Measurements from ENCODE around the gene PICK1. TPM values are rescaled to one million over a fixed set of nuclear protein-coding genes. Genes with fewer than 3 reads are reported as not detected.
A peak's percentile ranks its signal among the peaks of the same experiment; 100 is the strongest.

PICK1 gene
- total RNA-seq, 1 donor from 2014 or later = 22.0 TPM

DNA sequence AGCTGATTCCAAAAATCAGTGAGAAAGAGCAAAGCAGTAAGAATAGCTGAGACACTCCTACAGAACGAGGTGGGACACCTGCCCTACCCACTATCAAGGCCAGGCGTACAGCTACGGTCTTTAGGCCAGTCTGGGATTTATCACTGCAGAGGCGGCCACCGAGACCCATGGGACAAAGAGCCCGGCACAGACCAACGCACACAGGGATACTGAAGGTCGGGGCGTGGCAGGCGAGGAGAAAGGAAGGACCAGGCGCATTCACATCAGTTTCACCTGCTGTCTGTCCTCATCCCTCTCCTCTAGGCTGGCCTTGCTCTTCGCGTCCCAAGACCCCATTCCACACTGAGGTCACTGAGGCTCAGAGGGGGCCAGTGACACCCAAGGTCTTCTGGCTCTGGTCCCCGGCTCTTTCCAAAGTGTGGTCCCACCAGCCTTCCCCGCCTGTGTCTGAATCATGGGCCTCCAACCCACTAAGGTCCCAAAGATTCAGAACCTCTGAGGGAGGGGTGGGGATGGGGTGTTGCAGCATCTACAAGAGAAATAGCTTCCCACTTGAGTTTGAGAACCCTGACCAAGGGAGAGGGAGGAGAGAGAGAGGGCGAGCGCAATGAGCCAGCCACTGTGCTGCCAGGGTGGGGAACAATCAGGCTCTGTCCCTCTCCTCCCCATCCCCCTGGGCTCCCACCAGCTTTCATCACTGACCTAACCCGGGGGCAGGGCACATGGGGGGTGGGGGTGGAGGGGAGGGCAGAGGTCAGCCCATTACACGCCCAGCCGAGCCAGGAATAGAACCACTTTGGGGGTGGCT is 7.2 kb upstream of the PICK1 start:
- peak; percentile 74 for DNase-seq

DNA sequence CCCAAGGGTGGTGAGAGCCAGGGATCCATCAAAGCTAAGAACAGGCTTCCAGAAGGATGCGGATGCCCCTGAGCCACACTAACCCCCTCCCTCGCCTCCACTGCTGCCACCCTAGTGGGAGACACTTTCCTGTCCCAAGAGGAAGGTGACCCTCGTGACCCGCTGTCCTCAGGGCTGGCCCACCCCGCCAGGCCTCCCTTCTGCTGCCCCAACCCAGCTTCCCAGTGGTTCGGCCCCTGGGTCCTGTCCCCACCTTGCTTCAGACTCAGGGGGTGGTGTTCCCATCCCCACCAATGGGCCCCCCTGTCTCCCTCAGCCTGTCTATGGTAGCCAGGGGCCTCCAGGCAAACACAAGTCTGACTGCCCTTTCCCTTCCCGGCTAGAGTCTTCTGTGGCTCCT is 6.5 kb upstream of the PICK1 start:
- no peak for DNase-seq

DNA sequence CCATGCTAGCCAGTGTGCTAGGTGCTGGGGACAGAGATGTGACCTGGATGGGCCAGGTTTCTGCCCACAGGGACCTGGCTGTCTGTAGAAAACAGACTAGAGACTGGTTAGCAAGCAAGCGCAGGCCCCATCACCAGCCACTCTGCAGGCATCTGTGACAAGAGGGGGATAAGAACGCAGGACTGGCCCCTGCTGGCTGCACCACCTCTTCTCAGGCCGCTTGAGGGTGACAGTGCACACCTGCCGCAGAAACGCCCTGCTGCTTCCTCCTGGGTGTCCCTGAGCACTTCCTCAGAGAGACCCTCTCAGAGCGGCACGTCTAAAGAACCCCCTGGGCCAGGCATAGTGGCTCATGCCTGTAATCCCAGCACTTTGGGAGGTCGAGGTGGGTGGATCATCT is 5.9 kb upstream of the PICK1 start:
- DNase-seq = no peak

DNA sequence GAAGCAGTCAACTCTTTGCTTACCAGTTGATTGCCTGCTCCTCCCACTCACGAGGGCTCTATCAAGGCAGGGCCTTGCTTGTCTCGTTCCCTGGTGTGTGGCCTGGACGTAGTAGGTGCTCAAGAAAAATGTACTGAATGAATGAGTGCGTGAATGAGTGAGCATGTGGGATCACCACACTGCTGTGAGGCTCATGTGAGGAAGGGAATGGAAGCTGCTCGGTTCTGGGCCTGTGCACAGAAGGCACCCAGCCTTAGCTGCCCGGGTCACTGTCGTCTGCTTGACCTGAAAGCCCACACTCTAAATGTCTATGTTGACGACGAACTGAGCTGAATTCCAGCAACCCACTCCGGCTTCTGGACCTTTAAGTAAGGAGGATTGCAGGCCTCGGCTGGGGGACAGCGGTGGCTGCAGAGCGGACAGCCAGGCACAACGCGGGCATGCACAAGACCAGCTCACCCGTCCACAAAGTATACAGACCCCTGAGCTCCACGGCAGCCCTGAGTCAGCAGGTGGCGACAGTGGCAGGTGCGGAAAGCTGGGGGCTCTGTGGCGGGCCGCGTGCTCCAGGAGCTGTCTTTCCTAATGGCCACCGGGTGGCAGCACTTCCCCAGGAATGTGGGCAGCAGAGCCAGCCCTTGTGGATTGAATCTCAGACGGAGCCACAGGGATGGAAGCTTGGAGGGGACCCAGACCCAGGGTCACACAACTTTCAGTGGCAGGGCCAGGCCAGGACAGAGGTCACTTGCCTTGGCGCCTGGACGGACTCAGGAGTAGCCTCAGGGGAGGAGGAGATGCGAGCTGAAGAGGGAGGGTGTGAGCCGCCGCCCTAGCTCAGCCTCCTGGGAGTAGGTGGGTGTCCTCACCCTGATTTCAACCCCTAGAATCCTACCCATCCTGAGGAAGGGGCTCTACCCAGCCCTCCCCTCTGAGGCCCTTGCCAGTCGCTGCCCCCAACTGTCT is 5.0 kb upstream of the PICK1 start:
- peak; percentile 84 for DNase-seq

DNA sequence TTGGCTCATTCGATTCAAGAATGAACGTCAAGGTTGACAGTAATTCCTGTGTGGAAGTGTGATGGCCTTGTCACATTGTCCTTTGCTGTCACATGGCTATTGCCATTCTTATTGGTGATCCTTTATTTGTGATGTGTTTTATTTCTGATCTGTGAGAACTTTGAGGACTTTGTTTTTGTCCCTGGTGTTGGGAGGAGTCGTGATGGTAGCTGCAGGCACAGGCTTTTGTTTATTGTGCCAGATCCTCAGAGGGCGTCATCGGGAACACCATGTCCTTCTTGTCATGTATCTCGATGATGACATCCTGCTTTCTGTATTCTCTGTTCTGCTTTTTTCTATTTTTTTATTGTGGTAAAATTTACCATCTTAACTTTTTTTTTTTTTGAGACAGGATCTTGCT is 5.6 kb downstream of the PICK1 start:
- peak; percentile 55 for DNase-seq

DNA sequence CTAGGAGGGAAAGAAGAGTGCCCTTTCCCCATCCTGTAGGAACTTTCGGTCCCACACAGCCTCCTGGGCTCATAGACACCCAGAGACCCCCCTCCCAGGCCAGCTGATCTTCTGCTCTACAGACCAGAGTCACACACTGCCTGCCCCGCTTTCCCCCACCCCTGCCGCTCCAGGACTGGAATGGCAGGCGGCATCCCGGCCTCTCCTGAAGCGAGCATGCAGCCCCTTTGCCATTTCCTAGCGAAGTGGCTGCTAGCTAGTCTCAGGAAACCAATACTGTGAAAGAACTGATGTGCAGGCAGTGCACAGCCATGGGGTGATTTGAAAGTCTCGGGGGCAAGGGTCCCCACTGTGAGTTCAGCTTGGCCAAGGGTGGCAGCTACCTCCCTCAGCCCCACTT is 8.3 kb downstream of the PICK1 start:
- DNase-seq = no peak

DNA sequence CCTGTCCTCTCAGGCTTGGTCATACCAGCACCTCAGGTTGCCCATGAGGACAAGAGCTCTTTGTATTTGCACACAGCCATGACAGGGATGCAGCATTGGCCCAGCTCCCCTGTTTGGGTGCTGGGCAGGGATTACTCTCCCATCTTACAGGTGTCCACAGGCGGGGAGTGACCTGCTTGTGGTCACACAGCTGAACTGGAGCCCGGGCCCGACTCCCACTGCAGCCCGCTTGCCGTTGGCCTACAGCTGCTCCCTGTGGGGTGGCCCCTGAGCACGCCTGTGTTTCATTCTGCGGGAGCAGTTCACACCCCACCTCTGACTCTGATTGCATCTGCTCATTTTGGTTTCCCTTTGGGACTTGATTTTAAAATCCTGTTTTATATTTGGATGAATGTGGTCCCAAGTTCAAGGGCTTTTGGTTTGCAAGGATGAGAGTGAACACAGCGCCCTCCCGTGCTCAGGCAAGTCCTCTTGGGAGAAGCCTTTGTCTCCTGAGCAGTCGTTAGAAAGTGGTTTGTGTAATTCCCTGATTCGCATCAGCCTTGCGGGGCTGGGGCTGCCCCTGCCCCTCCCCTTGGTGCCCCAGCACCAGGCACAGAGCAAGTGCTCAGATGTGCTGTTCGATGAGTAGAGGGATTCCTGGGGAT is 9.3 kb downstream of the PICK1 start:
- no peak for DNase-seq

DNA sequence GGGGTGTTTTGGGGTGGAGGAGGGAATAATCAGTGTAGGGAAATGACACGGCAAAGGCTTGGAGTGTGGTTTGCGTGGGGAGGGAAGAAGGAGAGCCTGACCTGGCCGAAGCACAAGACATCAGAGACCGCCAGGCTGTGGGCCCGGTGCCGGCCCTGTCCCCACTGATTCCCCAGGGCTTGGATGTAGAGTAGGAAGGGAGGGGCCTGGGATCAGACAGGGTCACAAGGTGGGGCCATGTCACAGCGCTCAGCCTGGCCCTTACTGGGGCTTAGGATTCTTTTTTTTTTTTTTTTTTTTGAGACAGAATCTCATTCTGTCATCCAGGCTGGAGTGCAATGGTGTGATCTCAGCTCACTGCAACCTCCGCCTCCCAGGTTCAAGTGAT is 9.8 kb downstream of the PICK1 start:
- DNase-seq = no peak

DNA sequence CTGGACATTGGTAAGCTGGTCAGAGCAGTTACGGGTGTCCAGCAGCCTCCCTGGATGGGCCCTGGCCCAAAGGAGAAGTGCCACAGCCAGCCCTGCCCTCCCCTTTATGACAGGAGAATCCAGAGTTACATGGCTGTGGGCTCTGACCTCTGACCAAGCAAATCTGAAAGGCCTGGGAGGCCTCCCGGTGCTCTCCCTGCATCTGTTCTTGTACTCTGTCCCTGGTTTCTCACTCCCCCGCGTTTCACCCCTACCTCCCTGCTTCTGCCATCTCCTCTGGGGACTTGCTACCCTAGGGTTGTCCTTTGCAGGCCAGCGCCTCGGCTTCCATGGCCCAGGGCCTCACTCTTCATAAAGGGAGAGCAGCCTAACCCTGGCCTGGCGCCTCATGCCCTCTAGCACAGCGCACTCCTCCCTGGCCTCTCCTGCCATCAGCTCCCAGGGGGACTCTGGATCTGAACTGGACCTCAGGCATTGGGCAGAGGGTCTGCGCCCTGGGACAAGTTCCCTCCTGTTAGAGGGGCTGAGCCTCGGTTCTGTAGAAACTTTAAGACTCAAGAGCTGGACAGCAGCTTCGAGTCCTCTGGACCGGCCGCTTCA is 10.7 kb downstream of the PICK1 start:
- DNase-seq = no peak

DNA sequence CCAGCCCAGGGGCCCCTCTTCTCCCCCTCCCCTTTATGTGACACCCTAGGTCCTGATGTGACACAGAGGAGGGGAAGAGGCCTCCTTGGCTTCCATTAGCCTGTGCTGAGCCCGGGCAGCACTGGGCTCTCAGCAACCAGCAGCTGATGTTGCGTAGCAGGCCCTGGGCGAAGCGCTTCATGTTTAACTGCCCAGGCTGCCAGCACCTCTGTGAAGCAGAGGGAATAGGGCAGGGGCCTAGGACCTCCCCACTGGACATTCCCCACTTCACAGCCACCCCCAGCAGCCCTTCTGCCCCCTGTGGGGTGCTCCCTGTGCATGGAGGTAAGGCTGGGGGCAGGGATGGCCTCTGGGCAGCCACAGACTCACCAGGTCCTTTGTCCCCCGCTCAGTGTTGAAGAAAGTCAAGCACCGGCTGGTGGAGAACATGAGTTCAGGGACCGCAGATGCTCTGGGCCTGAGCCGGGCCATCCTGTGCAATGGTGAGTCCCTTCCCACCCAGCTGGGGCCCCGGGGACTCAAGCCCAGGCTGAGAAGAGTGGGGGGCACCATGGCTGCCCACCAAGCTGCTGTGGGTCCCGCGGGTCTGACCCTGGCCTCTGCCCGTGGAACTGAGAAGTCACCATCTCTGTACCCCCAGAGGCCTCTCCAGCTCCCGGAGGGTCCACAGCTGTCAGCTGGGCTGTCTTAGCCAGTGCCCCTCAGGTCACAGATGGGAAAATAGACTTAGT is 11.6 kb downstream of the PICK1 start:
- no peak for DNase-seq

DNA sequence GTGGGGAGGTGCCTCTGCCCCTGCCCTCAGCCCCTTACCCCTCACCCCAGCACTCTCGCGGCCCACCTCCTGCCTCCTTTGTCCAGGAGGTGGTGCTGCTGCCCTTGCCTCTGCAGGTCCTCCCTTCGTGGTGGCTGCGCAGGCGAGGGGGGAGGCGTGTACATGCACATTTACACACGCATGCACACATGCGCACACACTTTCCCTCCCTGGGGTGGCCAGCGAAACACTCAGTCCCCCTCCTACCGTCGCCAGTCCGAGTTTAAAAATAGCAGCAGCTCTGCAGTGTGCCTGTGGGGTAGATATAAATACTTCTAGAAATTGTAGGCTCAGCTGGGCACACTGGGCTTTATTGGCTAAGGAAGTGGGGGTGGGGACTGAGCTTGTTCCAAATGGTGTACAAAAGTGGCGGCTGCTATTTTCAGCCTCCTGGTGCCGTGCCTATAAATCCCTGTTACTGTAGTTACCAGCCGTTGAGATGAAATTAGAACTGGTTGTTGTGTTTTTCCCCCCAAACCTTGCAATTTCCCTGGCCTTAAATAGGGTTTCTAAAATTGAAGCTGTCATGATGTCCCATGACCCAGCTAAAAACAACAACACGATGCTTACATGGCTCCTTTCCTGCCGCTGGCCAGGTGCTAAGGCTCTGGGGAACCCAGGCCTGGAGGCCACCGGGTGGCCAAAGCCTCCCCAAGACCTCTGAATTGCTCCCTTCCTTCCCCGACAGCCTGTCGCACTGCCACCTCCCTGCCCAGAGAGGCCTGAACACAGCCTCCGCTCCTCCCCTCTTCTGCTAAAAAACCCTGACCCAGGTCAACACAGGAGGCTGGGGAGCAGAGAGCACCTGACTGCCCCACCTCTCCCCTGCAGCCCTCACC is 12.4 kb downstream of the PICK1 start:
- peak; percentile 84 for DNase-seq

DNA sequence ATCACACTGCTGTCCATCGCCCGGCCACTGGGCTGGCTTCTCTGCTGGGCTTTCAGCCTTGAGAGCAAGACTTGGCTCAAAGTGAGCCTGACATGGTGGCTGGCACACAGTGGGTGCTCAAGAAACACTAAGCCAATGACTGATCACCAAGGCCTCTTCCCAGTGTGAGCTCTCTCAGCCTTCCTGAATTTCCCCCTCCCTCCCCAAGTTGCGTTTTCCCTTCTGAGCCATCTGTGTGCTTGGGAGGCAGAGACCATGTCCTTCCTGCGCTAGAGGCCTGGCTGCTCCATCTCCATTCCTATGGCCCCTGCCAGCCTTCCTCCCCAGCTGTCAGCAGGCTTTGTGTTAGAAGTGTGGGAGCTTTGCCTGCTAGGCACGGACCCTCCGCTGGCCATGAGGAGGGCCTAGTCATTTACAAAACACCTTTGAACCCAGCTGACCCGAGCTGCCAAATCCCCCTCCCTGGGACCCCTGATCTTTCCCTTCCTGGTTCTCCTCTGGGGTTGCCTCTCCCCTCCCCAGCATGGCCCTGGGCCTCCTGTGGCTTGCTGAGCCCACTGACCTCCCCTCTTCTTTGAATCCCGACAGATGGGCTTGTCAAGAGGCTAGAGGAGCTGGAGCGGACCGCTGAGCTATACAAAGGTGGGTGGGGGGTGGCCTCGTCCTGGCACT is 13.2 kb downstream of the PICK1 start:
- no peak for DNase-seq

DNA sequence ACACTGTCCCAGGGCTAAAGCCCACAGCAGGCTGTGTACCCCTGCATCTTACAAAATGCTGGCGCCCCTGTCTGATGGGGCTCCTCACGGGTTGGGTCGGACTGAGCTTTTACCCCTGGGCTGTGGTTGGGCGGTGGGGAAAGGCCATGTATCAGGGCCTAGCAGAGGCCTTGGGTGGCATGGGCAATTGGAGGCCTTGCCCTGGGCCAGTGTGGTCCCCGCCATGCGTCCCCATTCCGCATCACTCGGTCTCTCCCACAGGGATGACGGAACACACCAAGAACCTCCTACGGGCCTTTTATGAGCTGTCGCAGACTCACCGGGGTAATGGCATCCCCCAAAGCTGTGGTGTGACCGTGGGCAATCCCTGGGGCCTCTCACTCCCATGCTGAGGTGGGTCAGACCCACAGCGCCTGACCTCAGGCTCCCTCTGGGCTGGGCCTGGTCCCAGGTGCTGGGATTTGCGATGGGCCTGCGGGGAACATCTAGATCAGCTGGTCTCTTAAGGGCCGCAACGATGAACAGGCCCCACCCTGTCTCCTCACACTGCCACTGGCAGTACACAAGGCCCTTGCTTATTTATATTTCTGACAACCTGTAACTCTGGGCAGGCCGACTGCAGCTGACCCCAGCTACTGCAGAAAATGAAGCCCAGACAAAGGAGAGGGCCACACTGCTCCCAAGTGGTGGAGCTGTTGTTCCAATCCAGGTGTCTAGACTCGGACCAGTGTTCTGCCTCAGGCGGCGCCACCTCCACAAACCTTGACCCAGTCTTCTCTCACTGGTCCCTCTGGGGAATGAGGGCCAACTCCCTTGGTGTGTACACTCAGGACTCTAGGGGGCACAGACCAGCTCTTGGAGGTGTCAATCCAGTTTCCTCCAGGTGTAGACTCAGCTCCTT is 14.5 kb downstream of the PICK1 start:
- no peak for DNase-seq

DNA sequence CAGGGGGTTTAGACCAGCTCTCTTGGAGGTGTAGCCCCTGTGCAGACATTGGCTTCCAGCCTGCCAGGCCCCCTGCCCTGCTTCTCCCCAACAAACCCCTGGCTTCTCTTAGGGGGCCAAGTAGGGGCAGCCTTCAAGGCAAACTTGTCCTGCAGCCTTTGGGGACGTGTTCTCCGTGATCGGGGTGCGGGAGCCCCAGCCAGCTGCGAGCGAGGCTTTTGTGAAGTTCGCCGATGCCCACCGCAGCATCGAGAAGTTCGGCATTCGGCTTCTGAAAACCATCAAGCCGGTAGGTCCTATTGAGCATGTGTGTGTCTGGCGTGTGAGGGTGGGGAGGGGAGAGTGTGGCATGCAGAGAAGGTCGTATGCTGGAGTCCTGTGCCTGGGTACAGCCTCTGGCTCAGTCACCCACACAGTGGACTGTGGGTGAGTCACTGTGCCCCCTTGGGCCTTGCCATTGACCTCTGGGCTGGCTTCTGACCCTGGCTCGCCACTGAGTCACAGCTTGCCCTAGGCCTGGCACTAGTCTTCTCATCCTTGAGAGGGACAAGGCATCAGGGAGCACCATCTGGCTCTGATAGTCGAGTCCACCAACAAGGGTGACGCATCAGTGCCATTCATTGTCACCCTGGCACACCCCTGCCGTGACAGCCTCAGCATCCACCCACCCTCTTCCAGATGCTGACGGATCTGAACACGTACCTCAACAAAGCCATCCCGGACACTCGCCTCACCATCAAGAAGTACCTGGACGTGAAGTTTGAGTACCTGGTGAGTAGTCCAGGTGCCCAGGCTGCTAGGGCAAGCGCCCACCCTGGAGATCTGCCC is 15.3 kb downstream of the PICK1 start:
- no peak for DNase-seq

DNA sequence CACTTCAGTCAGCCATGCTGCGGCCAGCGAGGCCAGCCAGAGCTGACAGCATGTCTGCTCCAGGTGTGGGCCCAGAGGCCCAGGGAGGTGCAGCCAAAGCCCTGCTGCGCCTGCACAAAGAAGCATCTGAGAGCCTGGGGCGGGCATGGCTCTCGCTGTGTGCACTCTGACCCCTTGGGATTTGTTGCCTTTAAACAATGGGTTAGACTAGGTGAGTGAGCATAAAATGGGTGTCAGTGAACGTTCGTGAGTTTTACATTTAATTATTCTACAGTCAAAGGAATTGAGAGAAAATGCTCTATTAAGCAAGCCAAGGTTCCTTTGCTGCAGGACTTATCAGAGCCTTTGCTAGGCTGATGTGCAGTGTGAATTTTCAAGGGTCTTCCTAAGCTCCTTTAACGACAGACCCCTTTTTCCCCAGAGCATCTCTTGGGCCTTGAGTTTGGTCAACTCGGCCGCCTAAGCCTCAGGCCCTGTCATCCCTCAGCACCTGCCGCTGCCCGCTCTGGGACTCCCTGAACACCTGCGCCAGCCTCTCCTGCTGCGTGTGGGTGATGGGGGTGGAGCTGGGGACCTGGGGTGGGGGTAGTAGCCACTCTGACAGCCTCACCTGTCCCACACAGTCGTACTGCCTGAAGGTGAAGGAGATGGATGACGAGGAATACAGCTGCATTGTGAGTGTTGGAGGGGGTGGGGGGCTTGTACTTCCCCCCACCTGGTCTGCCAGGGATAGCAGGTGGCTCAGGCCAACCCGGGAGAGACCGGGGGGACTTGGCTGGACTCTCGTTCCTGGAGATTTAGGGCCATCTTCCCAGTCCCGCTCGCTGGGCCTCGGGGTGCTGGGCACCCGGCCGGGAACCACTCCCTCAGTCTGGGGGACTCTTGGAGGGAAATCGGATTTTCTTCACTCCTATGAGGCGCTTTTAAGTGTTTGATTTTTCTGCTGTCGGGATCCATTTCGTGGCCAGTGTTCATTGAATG is 16.2 kb downstream of the PICK1 start:
- DNase-seq = no peak

DNA sequence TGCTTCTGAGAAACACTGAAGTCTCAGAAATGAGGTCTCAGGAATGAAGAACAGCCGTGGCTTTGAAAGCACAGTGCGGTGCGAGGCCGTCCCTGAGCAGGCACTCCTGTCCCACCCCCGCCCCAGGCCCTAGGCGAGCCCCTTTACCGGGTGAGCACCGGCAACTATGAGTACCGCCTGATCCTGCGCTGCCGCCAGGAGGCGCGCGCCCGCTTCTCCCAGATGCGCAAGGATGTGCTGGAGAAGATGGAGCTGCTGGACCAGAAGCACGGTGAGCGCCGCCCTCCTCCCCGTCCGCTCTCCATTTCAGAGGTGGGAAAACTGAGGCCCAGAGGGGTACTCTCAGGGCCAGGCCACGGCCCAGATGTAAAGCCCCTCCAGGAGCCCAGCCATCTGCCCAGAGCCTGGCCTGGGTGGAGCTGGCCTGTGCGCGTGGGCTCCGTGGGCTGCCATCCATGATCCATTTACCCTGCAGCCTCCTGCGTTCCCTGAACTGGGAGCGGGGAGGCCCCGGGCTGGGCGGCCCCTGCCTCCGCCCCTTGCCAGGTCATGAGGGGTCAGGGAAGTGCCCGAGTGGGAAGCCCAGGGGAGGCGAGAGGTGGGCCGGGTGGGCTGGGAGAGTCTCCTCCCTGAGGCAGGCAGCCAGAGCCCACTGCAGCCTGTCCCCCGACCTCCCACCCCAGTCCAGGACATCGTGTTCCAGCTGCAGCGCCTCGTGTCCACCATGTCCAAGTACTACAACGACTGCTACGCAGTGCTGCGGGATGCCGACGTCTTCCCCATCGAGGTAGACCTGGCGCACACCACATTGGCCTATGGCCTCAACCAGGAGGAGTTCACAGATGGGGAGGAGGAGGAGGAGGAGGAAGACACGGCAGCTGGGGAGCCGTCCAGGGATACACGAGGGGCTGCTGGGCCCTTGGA is 17.2 kb downstream of the PICK1 start:
- no peak for DNase-seq
